PFSK-1 (cell line): ENCODE measurements around the gene ZFP1.

Experiments used
- FOXP2 ChIP-seq: optimal IDR thresholded peaks from 2 replicates; pipeline ENCODE3; 2011; ENCODE audit warnings: borderline replicate concordance, control low read depth, inconsistent platforms; ENCODE audit not compliant: insufficient read depth; ENCODE audit errors: extremely low read length, extremely low read depth
- POLR2AphosphoS5 ChIP-seq: IDR thresholded peaks from 2 replicates; pipeline ENCODE4 v1.6.1; 2012; ENCODE audit warnings: low read depth, mild to moderate bottlenecking, control low read depth, low read length, moderate library complexity
- REST ChIP-seq, 2 experiments: IDR thresholded peaks; 2 replicates each; pipeline versions ENCODE4 v1.6.1 to v1.8.0; 2011 to 2012; ENCODE audit warnings: low read depth in 2 of 2, low read length in 2 of 2, control low read depth in 1 of 2, inconsistent platforms in 1 of 2, mild to moderate bottlenecking in 1 of 2, moderate library complexity in 1 of 2; ENCODE audit not compliant: insufficient read depth in 1 of 2
- SIN3A ChIP-seq: IDR thresholded peaks from 2 replicates; pipeline ENCODE4 v1.6.1; 2012; ENCODE audit warnings: mild to moderate bottlenecking, low read length, moderate library complexity, borderline replicate concordance; ENCODE audit not compliant: insufficient read depth
- TAF1 ChIP-seq: IDR thresholded peaks from 2 replicates; pipeline ENCODE4 v1.6.1; 2012; ENCODE audit warnings: low read length, control low read depth, borderline replicate concordance; ENCODE audit not compliant: insufficient read depth

The ZFP1 gene

DNA sequence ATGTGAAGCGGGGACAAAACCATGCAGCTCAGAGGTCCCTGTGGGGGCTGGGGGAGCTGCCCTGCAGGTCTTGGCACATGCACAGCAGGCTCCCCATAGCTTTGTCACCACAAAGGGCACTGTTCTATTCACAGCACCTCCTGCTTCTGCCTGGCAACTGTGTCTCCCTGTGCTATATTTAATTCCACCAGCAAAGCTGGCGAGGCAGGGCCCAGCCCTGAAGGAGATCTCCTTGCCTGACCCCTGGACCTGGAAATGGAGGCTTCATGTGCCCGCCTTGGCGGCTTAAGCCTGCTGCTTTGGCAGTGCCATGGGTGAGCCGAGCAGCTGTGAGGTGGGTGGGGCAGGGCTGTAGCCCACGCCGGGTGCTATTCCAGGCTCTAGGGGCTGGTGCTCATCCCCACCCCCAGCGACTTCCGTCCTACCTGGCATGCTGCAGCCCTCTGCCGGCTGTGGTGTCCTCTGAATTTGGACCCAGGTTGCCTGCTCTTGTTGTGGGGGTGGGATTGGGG, 38.5 kb upstream of the ZFP1 start:
- no peak for TF ChIP-seq FOXP2

DNA sequence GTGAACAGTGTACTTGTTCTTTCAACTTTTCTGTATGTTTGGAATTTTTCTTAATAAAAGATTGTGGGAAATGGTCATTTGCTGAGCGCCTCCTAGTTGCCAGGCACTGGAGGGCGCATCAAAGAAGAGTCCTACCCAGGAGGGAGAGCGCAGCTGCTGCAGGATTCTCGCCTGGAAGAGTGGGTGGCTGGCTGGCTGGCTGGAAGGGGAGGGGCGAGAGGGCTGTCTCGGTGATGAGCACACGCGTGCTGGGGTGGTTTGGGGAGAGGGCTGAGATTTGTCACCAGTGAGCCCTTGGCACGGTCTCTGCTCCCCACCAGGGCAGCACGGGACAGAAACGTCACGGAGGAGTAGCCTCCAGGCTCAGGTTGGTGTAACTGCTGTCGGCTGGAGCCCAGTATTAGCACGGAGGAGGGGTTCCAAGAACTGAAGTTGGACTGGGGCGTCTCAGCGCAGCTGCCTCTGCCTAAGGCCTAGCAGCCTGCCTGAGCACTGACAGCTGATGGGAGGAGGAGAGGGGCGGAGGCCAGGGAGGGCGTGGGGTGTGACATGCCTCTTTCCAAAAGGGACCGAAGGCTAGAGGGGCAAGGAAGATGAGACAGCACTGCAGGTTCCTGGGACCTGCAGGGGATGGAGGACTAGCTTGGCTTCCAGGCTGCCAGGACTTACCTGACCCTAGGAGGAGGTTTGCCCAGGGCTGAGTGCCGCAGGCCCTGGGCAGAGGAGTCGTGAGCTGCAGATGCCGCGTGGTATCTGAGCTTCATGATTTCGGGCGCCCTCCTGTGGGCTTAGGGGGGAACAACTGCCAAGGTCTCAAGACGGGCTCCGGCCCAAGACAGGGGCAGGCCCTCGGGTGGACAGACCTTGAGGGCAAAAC, 37.4 kb upstream of the ZFP1 start:
- TF ChIP-seq FOXP2, result peak; percentile 21
- no peak for TF ChIP-seq SIN3A
- TF ChIP-seq TAF1, result no peak

DNA sequence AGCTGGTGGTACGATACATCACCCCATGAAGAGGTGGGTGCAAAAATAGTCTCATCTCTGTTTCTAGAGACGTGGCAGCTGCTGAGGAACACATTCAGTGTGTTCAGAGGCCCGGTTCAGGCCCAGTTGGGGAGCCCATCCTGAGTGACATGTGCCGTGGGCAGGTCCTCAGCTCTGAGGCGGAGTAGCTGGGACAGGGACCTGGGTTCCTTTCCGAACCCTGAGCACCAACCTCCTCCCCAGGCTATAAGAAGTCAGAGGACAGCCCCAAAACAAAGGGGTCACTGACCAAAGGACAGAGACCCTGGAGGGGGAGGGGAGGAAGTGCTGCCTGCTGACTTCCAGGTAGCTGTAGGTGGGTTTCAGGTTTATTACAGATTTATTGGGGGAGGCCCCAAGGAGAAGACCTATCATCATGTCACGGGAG, 36.8 kb upstream of the ZFP1 start:
- TF ChIP-seq REST (IDR thresholded peaks at IDR 0.05; ENCODE audit: insufficient read depth in 1 of 2, low read depth in 2 of 2, low read length in 2 of 2) (no peak), FOXP2 (no peak)

GRCh38 chr16:75111961-75112733, 36.2 kb upstream of the ZFP1 start:
- no peak for TF ChIP-seq POLR2AphosphoS5
- no peak for TF ChIP-seq FOXP2
- no peak for TF ChIP-seq REST (IDR thresholded peaks at IDR 0.05; ENCODE audit: insufficient read depth in 1 of 2, low read depth in 2 of 2, low read length in 2 of 2)
- no peak for TF ChIP-seq TAF1
- TF ChIP-seq SIN3A, result no peak

DNA sequence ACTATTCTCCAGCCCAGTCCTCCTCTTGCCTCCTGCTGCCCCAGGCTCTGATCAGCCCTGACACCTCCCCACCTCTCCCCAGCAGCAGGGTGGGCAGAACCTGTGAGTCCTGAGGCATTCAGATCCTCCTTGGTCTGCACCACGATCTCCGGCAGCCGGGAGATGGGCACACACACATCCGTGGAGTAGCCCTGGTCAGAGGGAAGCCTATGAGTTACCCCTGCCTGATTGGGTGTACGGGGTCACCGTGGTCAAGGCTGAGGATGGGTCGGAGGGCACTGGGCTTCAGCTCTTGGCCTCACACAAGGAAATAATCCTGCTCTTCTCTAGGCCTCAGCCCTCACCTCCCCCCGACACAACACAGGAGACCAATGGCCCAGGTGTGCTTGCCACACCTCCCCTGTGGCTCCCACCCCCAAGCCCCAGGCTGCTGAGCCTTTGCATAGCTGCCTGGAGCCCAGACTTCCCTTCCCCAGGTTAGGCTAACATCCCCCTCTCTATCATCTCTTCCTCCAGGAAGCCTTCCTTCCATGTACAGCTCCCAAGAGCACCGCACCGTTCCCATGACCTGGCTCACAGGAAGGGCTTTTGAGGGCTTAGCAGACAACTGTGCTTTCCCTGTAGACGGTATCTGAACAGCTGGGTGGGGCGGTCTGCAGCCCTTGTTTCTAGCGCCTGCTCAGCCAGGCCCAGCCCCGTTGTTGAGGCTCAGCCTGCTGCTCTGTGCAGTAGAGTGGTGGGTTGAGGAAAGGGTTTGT, 35.4 kb upstream of the ZFP1 start:
- TF ChIP-seq FOXP2 (no peak), POLR2AphosphoS5 (no peak), REST (IDR thresholded peaks at IDR 0.05; ENCODE audit: insufficient read depth in 1 of 2, low read depth in 2 of 2, low read length in 2 of 2) (no peak), SIN3A (no peak), TAF1 (no peak)

DNA sequence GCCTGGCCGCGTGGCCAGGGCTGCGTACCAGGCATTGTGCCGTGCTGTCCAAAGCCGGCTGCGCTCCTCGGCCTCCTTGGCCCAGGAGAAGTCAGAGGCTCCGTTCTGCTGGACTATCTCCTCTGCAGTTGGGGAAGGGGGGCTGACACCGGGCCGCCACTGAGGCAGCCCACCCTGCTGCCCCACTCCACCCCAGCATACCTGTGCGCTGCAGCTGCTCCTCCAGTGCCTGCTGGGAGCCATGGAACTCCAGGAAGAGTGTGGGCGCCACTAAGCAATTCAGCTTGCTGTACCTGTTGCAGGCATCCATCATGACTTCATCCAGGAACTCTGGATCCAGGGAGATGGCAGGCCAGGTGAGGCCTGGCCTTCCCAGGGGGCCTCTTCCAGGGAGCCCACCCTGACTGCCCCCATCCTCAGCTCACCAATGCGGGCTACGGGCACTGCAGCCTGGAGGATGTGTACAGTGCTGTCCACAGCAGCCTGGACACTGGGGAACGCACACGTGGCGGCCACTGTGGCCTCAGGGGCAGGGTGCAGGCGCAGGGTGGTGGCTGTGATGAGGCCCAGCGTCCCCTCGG, 34.7 kb upstream of the ZFP1 start:
- TF ChIP-seq POLR2AphosphoS5 (no peak), TAF1 (no peak), SIN3A (no peak), REST (IDR thresholded peaks at IDR 0.05; ENCODE audit: insufficient read depth in 1 of 2, low read depth in 2 of 2, low read length in 2 of 2) (no peak), FOXP2 (no peak)
